Measurements from ENCODE around the gene CMTM1.

The CMTM1 gene

DNA sequence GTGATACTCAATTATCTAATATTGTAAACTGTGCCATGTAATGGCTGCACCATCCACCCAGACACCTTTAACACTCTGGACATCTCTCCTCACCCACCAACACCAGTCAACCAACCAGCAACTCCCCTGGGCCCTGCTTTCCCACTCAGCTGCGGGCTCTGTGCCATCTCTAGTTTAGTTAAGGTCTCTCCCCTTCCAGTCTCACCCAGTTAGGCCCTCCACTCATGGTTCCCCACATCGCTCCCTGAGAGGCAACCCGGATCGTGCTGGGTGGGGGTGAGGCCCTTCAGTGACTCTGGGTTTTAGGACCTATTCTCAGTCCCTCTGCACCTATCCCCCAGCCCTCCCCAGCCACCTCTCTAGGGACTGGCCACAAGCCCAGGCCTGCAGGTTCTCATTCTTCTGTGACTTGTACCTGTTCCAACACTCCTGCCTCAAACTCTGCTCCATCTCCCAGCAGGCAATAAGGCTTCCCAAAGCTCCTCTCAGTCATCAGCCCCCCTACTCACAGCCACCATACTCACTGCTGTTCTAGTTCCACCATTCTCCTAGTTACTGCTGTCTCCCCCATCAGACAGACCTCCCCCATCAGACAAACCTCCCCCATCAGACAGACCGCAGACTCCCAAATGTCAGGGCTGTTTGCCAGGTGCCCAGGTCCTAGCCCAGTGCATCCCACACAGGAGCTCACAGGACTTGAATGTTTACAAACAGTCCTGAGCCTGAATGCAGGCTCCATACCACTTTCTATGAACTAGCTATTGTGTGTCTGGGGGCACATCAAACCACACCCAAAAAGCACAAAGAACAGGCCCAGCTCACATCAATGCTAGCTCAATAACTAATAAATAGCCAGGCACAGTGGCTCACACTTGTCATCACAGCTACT, 18.9 kb upstream of the CMTM1 start:
- Histone ChIP-seq H3K27ac (ENCODE audit: low read length) (0 out of 2 replicates have a peak overlapping the region, but pooled peaks have one; percentile 97), H3K27me3 (ENCODE audit: insufficient read depth, low read length, poor library complexity) (no peaks in the 10 kb centered on the region), H3K9ac (ENCODE audit: low read depth, low read length) (no peak overlapping the region), H3K4me2 (ENCODE audit: insufficient read depth, low read length) (no peak overlapping the region), H3K79me2 (ENCODE audit: insufficient read depth, low read length) (peaks cover 16% of the 10 kb centered on the region), H3K4me3 (ENCODE audit: low read depth in 1 of 2, low read length in 2 of 2) (no peak overlapping the region), H2AFZ (ENCODE audit: low read depth, low read length) (no peak overlapping the region), H3K4me1 (ENCODE audit: insufficient read depth, low read length) (peaks cover 47% of the 10 kb centered on the region), H3K9me3 (ENCODE audit: insufficient read depth, low read length, severe bottlenecking) (no peaks in the 10 kb centered on the region), H3K36me3 (ENCODE audit: insufficient read depth, low read length) (no peaks in the 10 kb centered on the region; the same call in 1 of the 2 replicates), H4K20me1 (ENCODE audit: insufficient read depth, low read length) (no peaks in the 10 kb centered on the region)
- DNase-seq (no peak), ATAC-seq (ENCODE audit: insufficient read depth, low read depth) (no peak)
- no peak for TF ChIP-seq EZH2 (IDR thresholded peaks at IDR 0.05; ENCODE audit: borderline replicate concordance, low read depth, low read length, severe bottlenecking)
- TF ChIP-seq, protein P1, sequence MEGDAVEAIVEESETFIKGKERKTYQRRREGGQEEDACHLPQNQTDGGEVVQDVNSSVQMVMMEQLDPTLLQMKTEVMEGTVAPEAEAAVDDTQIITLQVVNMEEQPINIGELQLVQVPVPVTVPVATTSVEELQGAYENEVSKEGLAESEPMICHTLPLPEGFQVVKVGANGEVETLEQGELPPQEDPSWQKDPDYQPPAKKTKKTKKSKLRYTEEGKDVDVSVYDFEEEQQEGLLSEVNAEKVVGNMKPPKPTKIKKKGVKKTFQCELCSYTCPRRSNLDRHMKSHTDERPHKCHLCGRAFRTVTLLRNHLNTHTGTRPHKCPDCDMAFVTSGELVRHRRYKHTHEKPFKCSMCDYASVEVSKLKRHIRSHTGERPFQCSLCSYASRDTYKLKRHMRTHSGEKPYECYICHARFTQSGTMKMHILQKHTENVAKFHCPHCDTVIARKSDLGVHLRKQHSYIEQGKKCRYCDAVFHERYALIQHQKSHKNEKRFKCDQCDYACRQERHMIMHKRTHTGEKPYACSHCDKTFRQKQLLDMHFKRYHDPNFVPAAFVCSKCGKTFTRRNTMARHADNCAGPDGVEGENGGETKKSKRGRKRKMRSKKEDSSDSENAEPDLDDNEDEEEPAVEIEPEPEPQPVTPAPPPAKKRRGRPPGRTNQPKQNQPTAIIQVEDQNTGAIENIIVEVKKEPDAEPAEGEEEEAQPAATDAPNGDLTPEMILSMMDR (IDR thresholded peaks at IDR 0.05; ENCODE audit: borderline replicate concordance, extremely low read depth, low read length, poor library complexity, severe bottlenecking), result no peak

DNA sequence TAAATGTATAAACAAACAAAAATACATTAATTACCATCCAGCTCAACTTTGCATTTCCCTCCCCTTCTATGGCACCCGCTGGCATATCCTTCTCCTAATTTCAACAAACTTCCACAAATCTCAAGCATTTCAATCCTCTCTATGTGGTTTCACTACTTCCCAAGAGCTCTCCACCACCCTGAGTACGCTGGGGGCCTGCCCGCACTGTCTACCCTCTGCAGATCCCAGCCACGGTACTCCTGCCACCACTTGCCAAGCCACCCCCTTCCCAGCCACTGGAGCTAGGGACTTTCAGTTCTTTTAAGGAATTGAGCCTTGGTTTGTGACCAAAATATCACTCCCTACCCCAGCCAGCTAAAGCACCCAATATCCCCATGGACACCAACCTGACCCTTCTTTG, 18.2 kb upstream of the CMTM1 start:
- peaks cover 22% of the 10 kb centered on the region for H3K79me2 ChIP-seq (ENCODE audit: insufficient read depth, low read length)
- DNase-seq (no peak), ATAC-seq (ENCODE audit: insufficient read depth, low read depth) (no peak)
- no peaks in the 10 kb centered on the region; the same call in none of the 2 replicates for H3K36me3 ChIP-seq (ENCODE audit: insufficient read depth, low read length)
- H3K27me3 ChIP-seq (ENCODE audit: insufficient read depth, low read length, poor library complexity), result no peaks in the 10 kb centered on the region
- peak overlapping the region; percentile 70; the same call in 1 of the 2 replicates for H3K4me2 ChIP-seq (ENCODE audit: insufficient read depth, low read length)
- no peaks in the 10 kb centered on the region for H4K20me1 ChIP-seq (ENCODE audit: insufficient read depth, low read length)
- H3K27ac ChIP-seq (ENCODE audit: low read length), result peak overlapping the region; percentile 97
- H2AFZ ChIP-seq (ENCODE audit: low read depth, low read length), result no peak overlapping the region
- H3K4me1 ChIP-seq (ENCODE audit: insufficient read depth, low read length), result peaks cover 53% of the 10 kb centered on the region
- TF ChIP-seq, protein P1 (IDR thresholded peaks at IDR 0.05; ENCODE audit: borderline replicate concordance, extremely low read depth, low read length, poor library complexity, severe bottlenecking), result no peak
- H3K9ac ChIP-seq (ENCODE audit: low read depth, low read length), result 0 out of 2 replicates have a peak overlapping the region, but pooled peaks have one; percentile 71
- no peak overlapping the region for H3K4me3 ChIP-seq (ENCODE audit: low read depth in 1 of 2, low read length in 2 of 2)
- no peaks in the 10 kb centered on the region for H3K9me3 ChIP-seq (ENCODE audit: insufficient read depth, low read length, severe bottlenecking)

DNA sequence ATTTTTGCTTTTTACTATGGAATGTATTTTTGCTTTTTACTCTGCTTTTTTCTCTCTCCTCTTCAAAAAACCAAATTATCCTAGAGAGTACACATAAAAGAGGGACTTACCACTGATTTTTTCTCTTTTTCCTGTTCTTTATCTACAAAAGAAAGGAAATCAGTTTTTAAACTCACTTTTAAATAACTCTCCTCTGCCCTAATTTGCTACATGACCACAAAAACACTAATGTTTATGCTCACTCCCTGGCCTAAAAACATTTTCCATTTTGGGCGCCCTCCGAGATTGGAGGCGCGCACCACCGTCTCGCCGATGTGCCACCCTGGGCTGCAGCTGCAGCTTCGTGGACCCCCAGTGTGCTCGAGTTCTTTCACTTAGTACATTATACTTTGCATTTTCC, 17.4 kb upstream of the CMTM1 start:
- peak overlapping the region; percentile 69 for H2AFZ ChIP-seq (ENCODE audit: low read depth, low read length)
- H3K79me2 ChIP-seq (ENCODE audit: insufficient read depth, low read length), result peaks cover 30% of the 10 kb centered on the region
- peaks cover 7% of the 10 kb centered on the region for H3K36me3 ChIP-seq (ENCODE audit: insufficient read depth, low read length)
- peaks cover 6% of the 10 kb centered on the region; the same call in 1 of the 2 replicates for H4K20me1 ChIP-seq (ENCODE audit: insufficient read depth, low read length)
- DNase-seq (no peak), ATAC-seq (ENCODE audit: insufficient read depth, low read depth) (no peak)
- H3K4me2 ChIP-seq (ENCODE audit: insufficient read depth, low read length), result peak overlapping the region; percentile 70
- peak overlapping the region; percentile 71 for H3K9ac ChIP-seq (ENCODE audit: low read depth, low read length)
- peaks cover 61% of the 10 kb centered on the region for H3K4me1 ChIP-seq (ENCODE audit: insufficient read depth, low read length)
- no peak for TF ChIP-seq EZH2 (IDR thresholded peaks at IDR 0.05; ENCODE audit: borderline replicate concordance, low read depth, low read length, severe bottlenecking)
- TF ChIP-seq, protein P1 (IDR thresholded peaks at IDR 0.05; ENCODE audit: borderline replicate concordance, extremely low read depth, low read length, poor library complexity, severe bottlenecking), result no peak
- no peaks in the 10 kb centered on the region for H3K27me3 ChIP-seq (ENCODE audit: insufficient read depth, low read length, poor library complexity)
- no peaks in the 10 kb centered on the region for H3K9me3 ChIP-seq (ENCODE audit: insufficient read depth, low read length, severe bottlenecking)
- H3K27ac ChIP-seq (ENCODE audit: low read length), result peak overlapping the region; percentile 97
- peak overlapping the region in 1 of 2 experiments; percentile 86; a peak in 2 of 4 replicates for H3K4me3 ChIP-seq (ENCODE audit: low read depth in 1 of 2, low read length in 2 of 2)

All from DND-41 (cell line).